Left colon (tissue), 2 donors: Measurements from ENCODE around the gene JAKMIP2. TPM values are rescaled to one million over a fixed set of nuclear protein-coding genes. Genes with fewer than 3 reads are reported as not detected.
"Not testable (repeated sequence)": the region's sequence is repeated elsewhere in the genome, so short reads cannot be mapped to it uniquely, and the experiment has no call there.

Experiments used
- ATAC-seq: fragments of 200-7000 bp; cut with Tn5 transposase; one replicate; pipeline ENCODE4 v1.9.1; 2020; ENCODE audit warnings: mild to moderate bottlenecking, moderate library complexity
- DNase-seq, 2 donors: peaks; one replicate each; pipeline ENCODE4 v3.0.0-alpha.2; 2020
- intact Hi-C, 2 donors: fragments of 100-400 bp; cut with DNase I in 1 of 2; cut with micrococcal nuclease in 1 of 2; formaldehyde crosslinking; loops; one replicate each; pipeline versions ENCODE4 v1.11.2 to v1.14.0; 2022; cut with DNase I, micrococcal nuclease
- total RNA-seq, 2 donors: library from RNA; stranded (reverse); fragmentation: NEBNext Ultra II Directional; extraction: Animal tissue kit (Norgen Biotek cat#: 25700); gene quantifications; one replicate each; pipeline ENCODE4 v1.2.1, GENCODE V29; 2021
- donor health status: DM: no; HTN: no; CAD: no.
- donor health status: DM: yes; HTN: yes; CAD: no.

JAKMIP2 gene
- total RNA-seq, 2 donors from 2014 or later, result 0.49 to 1.1 TPM

DNA sequence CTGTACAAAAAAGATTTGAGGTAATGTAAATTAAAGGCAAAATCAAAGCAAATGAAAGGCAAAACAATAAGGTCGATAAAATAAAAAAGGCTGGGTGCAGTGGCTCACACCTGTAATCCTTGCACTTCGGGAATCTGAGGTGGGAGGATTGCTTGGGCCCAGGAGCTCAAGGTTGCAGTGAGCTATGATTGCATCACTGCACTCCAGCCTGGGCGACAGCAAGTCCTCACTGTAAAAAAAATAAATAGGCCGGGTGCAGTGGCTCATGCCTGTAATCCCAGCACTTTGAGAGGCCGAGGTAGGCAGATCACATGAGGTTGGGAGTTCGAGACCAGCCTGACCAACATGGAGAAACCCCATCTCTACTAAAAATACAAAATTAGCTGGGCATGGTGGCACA, 200.3 kb downstream of the JAKMIP2 start:
- intact Hi-C loops, DNase-seq, ATAC-seq: not testable (repeated sequence)

DNA sequence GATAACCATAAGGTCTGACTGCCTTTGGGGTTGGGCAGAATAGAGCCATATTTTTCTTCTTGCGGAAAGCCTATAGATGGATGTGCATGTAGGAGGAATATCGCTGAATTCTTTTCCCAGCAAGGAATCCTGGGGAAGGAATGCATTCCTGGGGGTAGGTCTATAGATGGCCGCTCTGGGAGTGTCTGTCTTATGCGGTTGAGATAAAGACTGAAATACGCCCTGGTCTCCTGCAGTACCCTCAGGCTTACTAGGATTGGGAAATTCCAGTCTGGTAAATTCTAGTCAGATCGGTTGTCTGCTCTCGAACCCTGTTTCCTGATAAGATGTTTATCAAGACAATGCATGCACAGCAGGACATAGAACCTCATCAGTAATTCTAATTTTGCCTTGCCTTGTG, 202.1 kb downstream of the JAKMIP2 start:
- ATAC-seq, intact Hi-C loops: not testable (repeated sequence)

DNA sequence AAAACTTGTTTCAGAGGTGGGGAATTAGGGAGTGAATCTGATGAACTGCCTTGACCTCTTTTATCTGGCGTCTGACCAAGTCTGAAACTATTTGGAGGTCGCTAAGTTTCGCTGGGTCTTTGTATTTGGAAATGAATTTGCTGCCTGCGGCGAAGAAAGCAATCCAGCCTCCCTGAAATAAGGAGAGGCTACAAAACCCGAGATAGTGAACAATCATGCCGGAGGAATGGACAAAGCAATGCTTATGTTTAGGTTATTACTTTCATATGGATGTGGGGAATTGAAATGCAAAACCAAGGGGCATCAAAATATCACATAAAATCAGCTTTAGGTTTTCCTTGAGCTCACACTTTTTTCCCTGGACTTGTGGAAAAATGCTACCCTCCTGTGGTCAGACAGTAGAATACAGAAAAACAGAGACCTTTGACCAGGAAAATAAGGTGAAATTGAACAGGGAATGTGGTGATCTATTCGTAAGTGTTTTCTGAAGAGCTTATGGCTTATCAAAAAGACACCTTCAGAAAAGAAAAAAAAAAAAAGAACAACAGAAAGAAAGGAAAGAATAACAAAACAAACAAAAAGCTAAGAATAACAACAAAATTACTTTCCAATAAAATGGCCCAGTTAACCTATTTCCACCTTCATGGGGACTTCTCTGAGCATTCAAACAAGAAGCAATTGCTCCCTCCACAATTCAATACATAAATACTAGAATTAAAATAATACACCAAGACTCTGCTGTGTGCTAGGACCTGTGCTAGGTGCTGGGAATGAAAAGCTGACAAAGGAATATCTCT, 204.1 kb downstream of the JAKMIP2 start:
- intact Hi-C loops, result loop anchor here in 1 of 2 donors (5.0 kb wide), 1 partner anchor 351 kb away; no protein-coding TSS in a partner anchor
- ATAC-seq, result peak; percentile 68
- DNase-seq, result no peak

More for the DNA sequence above, 202.1 kb downstream of the JAKMIP2 start:
- DNase-seq, result not testable (repeated sequence)

DNA sequence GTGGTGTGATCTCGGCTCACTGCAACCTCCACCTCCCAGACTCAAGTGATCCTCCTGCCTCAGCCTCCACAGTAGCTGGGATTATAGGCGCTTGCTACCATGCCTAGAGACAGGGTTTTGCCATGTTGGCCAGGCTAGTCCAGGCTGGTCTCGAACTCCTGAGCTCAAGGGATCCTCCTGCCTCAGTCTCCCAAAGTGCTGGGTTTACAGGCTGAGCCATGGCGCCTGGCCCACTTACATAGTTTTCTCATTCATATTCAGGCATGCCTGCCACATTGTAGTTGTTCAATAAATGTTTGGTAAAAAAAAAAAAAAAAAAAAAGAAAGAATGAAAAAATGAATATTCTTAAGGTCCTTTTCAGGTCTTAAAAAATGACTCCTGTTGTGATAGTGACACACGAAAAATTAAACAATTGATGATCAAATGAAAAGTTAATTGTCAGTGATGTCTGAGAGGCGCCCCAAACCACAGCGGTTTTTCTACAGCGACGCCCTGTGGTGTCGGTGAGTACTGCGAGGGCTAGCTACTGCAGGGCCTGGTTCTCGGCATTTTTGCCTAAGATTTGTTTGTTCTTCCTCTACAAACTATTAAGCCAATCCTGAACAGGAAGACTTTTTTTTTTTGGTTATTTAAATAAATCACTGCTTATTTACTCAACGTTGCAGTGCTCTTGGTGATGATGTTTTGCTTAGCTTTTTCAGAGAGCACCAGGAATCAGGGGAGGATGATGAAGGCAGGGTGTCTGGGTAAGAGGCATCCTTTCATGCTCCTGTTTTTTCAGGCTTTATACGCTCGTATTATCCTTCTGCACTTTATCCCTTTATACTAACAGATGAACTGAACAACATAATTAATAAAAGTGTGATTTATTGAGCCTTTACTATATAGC, 205.6 kb downstream of the JAKMIP2 start:
- intact Hi-C loops, result loop anchor here in 1 of 2 donors (5.0 kb wide), 1 partner anchor 350 kb away; no protein-coding TSS in a partner anchor
- DNase-seq, result peak in 1 of 2 donors; percentile 61
- ATAC-seq, result peak; percentile 65

DNA sequence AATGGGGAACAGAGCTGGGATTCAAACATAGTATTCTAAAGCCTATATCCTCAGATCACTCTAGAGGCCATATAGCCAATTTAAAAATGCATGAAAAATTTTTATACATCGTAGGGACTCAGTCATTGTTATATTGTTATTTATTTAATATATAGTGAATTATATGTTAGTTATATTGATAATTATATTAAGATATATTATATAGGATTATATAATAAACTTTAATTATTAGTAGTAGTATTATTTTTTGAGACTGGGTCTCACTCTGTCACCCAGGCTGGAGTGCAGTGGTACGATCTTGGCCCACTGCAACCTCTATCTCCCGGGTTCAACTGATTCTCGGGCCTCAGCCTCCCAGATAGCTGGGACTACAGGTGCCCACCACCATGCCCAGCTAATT, 206.9 kb downstream of the JAKMIP2 start:
- DNase-seq (no peak), ATAC-seq (no peak)
- intact Hi-C loops, result loop anchor here in 1 of 2 donors (5.0 kb wide), 1 partner anchor 348 kb away; no protein-coding TSS in a partner anchor

DNA sequence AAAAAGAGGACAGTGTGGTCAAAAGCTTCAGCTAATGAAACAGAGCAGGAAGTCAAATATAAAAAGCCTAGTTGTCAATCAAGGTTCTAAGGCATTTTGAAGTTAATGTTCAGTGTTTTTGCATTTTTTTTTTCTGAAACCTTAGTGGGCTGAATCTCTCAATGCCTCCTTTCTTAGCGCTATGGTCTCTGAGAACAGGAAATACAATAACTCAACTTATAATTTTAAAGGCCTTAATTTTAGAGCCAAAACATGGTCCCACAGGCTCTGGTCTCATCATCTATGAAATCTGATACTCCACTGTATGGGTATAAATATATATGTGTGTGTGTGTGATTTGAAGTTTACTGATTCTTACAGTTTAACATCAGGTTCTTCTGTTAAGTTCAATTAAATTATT, 209.3 kb downstream of the JAKMIP2 start:
- intact Hi-C loops, result no loop called here
- ATAC-seq (no peak), DNase-seq (no peak)

DNA sequence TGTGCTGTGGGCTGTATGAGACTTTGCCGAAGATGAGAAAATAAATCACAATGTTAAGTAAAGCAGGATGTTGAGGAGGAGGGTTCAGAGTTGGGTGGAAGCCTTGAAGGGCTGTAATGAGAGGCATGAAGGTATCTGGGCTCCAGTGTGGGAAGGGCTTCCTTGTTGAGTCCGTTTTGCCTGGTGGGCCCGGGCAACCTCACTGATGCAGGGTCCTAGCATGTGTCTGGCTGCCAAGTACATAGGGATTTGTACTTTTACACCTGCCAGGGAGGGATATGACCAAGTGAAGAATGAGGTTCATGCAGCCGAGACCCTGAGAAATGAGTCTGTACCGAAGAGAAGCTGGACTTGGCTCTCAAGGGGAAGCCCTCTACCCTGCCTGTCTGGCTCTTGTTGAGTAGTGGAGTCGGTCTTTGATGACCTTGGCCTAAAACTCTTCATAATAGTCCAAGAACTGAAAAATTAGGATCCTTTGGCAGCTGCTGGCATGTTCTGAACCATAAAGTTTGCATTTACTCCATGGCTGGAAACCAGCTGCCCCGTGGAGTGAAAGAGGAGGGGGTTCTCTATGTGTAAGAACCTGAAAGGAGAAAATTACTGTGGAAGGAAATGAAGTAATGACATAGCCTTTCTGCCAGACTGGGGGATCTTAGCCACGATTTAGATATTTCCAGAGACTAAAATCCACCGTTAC, 213.7 kb downstream of the JAKMIP2 start:
- intact Hi-C loops, result no loop called here
- no peak for ATAC-seq
- DNase-seq, result no peak

DNA sequence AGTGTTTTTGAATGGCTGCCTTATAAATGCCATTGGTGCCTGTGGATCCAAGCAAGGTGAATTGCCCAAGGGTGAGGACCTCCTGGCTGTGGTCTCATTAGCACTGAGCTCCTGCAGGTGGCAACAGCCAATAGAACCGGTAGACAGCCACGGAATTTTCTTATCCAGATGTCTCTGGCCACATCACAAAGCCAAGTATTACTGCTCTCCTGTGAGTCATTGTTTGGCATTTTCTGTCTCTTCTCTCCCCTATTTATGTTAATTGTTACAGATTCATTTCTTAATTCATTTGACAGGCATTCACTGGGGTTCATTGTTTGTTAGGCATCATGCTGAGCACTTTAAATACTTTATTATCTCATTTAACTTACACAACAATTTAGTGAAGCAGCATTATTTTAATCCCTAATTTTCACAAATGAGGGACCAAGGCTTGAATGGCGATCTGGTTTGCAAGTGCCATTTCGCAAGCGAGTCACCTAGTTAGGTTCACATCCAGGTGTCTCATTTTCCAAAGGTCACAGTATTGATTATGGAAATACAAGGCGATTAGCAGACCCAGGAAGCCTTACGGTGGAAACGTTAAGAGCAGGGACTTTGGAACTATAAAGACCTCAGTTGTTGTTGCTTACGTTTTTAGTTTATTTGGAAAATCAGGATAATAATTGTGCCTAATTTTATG, 214.5 kb downstream of the JAKMIP2 start:
- DNase-seq, result no peak
- intact Hi-C loops, result no loop called here
- ATAC-seq, result no peak

DNA sequence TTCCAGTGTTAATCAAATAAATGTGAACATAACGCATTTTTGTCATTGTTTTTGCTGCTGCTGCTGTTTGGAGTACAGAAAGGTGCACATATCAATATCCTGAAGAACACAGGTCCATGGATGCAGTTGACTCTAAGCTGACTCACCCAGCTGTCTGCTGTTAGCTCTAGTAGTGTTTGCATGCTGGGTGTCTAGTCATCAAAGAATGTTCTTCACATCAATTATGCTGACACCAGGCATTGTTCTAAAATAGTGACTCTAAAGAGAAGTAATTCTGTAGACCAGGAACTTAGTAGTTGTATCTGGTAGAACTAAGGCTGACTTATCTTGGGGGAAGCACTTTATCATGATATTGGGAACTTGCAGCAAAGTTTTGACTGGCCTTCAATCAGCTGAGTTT, 217.0 kb downstream of the JAKMIP2 start:
- intact Hi-C loops, result no loop called here
- DNase-seq, result no peak
- no peak for ATAC-seq

DNA sequence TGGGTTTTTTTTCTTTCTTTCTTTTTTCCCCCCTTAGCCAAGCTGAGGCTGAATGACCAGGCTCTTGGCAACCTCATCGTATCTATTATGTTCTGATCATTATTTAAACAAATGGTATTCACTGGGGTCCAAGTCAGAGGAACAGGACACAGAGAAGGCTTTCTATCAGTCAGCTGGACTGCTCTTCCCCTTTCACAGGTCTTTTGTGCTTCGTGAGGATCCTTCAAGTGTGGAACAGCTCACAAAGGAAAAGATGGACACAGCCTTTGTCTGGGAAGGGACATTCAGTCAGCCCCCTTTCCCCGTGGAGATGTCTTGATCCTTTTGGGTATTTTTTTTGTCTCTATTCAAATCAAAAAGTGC, 218.4 kb downstream of the JAKMIP2 start:
- no peak for DNase-seq
- intact Hi-C loops, result loop anchor here in 1 of 2 donors (5.0 kb wide), 1 partner anchor 342 kb away; no protein-coding TSS in a partner anchor

DNA sequence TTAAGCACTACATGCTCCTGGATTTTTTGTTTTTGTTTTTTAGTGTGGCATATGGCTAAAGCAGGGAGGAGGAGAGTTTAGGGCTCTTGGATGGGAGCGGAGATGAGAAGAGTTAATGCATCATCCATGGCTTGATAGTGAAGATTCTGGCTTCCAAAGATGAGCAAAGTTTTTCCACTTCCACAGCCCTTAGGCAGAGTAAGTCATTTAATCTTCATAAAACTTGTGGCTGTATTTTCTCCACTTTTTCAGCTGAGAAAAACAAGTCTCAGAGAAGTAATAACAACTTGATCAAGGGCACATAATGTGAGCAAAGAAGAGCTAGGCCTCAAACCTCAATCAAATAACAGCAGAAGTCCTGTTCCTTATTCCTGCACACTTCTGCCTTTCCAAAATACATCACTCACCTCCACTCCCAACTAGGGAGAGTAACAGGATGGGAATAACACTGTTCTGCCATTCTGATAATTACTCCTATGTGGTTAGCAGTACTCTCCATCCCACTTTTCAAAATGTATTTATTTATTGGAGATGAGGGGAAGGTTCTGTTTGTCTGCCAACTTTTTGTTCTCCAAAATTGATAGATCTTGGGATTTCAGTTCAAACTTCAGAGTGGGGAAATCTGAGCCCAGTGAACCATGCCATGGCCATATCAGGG, 218.9 kb downstream of the JAKMIP2 start:
- intact Hi-C loops, result loop anchor here in 1 of 2 donors (5.0 kb wide), 1 partner anchor 341 kb away; no protein-coding TSS in a partner anchor
- no peak for DNase-seq
- ATAC-seq, result no peak

More for the DNA sequence above, 218.4 kb downstream of the JAKMIP2 start:
- ATAC-seq, result no peak

DNA sequence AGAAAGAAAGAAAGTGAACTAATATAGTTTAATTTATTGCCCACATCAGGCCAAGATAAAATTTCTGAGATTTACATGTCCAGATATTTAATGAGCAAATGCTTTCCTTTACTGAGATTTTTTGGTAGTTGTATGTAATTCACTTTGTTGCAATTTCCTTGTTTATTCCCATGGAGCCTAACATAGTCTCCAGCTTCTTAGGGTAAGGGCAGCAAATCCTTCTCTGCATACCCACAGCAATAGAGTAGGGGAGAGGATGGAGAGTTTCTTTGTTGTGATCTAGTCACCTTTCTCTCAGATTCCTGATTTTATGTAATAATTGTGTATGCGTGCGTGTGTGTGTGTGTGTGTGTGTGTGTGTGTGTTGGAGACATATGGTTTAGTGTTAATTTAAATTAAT, 221.1 kb downstream of the JAKMIP2 start:
- intact Hi-C loops, result loop anchor here in 1 of 2 donors (5.0 kb wide), 1 partner anchor 339 kb away; no protein-coding TSS in a partner anchor
- DNase-seq (no peak), ATAC-seq (no peak)

DNA sequence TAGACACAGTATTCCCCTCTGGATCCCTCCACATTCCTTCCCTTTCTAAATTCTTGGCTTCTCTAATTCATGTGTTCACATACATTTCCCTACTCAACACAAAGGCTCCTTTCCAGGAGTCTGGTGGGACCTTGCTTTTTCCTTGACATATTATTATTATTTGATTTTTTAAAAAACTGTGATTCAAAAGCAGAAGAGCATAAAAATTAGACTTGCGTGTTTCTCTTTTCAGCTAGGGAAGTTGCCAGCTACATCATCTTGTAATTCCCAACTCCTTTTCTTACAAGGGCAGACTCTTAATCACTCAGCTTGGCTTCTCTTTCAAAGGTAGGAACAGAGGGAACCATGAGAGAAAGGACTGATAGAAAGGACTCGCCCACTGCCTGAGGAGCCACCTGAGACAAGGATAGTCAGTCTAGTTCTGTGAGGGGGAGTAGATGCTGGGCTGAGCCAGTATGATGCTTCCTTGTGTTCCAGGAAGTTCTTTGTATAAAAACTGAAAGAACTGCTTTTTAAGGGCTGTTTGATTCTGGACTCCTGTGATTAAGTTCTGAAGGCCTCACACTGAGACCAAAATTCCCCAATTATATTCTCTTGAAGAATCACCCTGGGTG, 221.7 kb downstream of the JAKMIP2 start:
- intact Hi-C loops, result loop anchor here in 1 of 2 donors (5.0 kb wide), 1 partner anchor 339 kb away; no protein-coding TSS in a partner anchor
- ATAC-seq, result no peak
- no peak for DNase-seq

DNA sequence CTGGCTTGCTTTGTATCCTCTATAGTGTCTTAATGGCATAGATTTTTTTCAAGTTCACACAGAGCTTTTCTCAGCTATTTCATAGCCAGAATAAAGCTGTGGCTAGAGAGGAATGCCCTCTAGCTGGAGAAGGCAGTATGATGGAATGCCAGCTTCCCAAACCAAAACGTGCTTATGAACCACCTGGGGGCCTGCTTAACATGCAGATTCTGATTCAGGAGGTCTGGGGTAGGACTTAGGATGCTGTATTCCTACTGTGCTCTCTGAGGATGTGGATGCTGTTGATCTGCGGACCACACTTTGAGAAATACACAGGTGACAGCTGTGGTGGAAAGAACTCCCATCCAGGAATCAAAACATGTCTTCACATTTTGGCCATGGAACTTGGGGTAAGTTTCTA, 222.8 kb downstream of the JAKMIP2 start:
- no peak for DNase-seq
- intact Hi-C loops, result loop anchor here in 1 of 2 donors (5.0 to 10.0 kb wide), 3 partner anchors 107 to 337 kb away; no protein-coding TSS in a partner anchor
- ATAC-seq, result no peak

DNA sequence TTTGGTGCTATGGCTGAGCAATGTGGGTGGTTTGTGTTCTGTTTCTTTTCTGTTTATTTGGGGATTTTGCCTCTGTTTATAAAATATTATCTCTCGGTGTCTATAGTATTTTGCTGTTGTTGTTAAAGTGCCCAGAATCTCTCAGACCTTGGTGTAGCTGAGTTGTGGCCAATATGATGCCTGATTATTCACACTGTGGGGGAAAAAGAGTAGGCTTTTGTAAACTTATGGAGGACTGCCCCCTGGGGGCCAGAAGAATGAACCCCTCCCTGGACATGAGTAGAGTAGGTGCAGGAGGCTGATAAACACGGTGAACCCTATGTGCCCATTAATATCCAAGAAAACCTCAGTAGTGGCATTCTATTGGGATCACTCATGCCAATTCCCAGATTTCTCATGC, 223.7 kb downstream of the JAKMIP2 start:
- DNase-seq, result peak in 1 of 2 donors; percentile 32
- intact Hi-C loops, result loop anchor here in 1 of 2 donors (5.0 to 10.0 kb wide), 2 partner anchors 107 to 164 kb away; no protein-coding TSS in a partner anchor

DNA sequence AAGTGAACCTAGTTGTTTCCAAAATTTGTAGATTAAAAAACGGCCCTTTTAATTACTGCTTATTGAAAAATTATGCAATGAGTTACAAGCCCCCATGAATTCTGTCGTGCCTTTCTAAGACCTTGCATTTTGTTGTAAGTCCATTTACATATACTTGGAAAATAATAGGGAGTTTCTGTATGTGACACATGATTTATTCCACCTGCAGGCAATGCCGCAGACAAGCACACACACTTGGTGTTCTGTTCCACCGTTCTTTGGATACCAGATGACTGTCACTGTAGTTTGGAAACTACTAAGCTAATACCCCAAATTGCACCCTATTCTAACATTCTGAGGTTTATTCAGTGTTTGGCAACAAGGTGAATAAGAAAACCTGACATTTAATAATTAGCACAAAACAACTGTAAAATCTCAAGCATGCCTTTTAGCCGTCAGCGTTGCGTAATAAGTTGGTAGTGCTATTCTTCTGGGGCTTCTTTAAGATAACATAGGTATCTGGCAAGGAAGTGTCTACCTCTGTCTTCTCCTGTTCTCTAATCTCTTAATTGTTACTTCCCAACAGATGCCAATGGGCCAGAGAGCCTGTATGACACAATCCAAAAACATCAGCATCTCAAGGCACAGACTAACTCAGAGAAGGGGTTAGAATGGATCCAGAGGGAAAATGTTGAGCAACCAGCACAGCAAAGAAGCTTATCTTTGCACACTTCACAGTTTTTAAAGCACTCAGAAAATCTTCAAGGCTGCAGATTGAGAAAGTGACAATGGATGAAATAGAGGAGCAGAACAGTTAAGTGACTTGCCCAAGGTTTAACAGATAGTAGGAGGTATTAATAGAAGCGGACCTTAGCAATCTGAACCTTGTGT, 224.4 kb downstream of the JAKMIP2 start:
- DNase-seq (no peak), ATAC-seq (no peak)
- intact Hi-C loops, result loop anchor here in 1 of 2 donors (5.0 to 10.0 kb wide), 2 partner anchors 106 to 163 kb away; no protein-coding TSS in a partner anchor

More for the DNA sequence above, 223.7 kb downstream of the JAKMIP2 start:
- ATAC-seq, result peak; percentile 27
